ENCODE results near the gene APOL5.

- TF ChIP-seq FOXJ3 (CRISPR knock-in tag; IDR thresholded peaks at IDR 0.05) (no peak), REST (IDR thresholded peaks at IDR 0.05; ENCODE audit: low read depth, low read length) (no peak), CTCF (IDR thresholded peaks at IDR 0.05) (no peak), IRF3 (IDR thresholded peaks at IDR 0.05; ENCODE audit: low read depth, low read length) (no peak), TAF1 (IDR thresholded peaks at IDR 0.05; ENCODE audit: borderline replicate concordance, low read depth, low read length) (no peak), ZBTB33 (IDR thresholded peaks at IDR 0.05; ENCODE audit: borderline replicate concordance, low read depth) (no peak)
These were observed 43.3 kb upstream of the APOL5 start for GRCh38 chr22:35674335-35674734.
